Mesendoderm (in vitro differentiated cells): Measurements from ENCODE around the gene PKDREJ.

Source experiments
- DNase-seq: peaks from one replicate; pipeline ENCODE4 v3.0.0; 2013
- H2AK5ac ChIP-seq: 2 replicates; pipeline ENCODE4 v1.6.1; 2013; ENCODE audit warnings: low read length, inconsistent platforms
- H2BK120ac ChIP-seq: 2 replicates; pipeline ENCODE4 v1.6.1; 2013; ENCODE audit warnings: low read depth, mild to moderate bottlenecking, low read length, moderate library complexity, mixed read lengths
- H2BK15ac ChIP-seq: replicated peaks from 2 replicates; pipeline ENCODE4 v1.6.1; 2013; ENCODE audit warnings: low read depth, mild to moderate bottlenecking, moderate library complexity
- H2BK5ac ChIP-seq: 2 replicates; pipeline ENCODE4 v1.6.1; 2013; ENCODE audit warnings: low read length, inconsistent platforms
- H3K18ac ChIP-seq: 2 replicates; pipeline ENCODE4 v1.6.1; 2013; ENCODE audit warnings: mild to moderate bottlenecking, low read length, mixed read lengths
- H3K23ac ChIP-seq: one replicate; pipeline ENCODE4 v1.6.1; 2013; ENCODE audit warnings: low read length
- H3K27ac ChIP-seq: 2 replicates; pipeline ENCODE4 v1.5.1; 2013; ENCODE audit warnings: low read depth, mild to moderate bottlenecking, inconsistent platforms, low read length, moderate library complexity
- H3K27me3 ChIP-seq: 2 replicates; pipeline ENCODE4 v1.6.1; 2013; ENCODE audit warnings: low read length, control low read depth, mild to moderate bottlenecking, inconsistent platforms; ENCODE audit not compliant: insufficient read depth, poor library complexity
- H3K36me3 ChIP-seq: 2 replicates; pipeline ENCODE4 v1.6.1; 2013; ENCODE audit warnings: low read length, inconsistent platforms; ENCODE audit not compliant: control insufficient read depth, insufficient read depth
- H3K4ac ChIP-seq: one replicate; pipeline ENCODE4 v1.6.1; 2013; ENCODE audit warnings: low read depth, mild to moderate bottlenecking, low read length, moderate library complexity
- H3K4me1 ChIP-seq: 2 replicates; pipeline ENCODE4 v1.6.1; 2013; ENCODE audit warnings: low read depth, low read length, inconsistent platforms; ENCODE audit not compliant: control insufficient read depth
- H3K4me2 ChIP-seq: 2 replicates; pipeline ENCODE4 v1.6.1; 2013; ENCODE audit warnings: low read length
- H3K4me3 ChIP-seq: 2 replicates; pipeline ENCODE4 v1.5.1; 2013; ENCODE audit warnings: mild to moderate bottlenecking, low read length
- H3K56ac ChIP-seq: one replicate; pipeline ENCODE4 v1.6.1; 2013; ENCODE audit warnings: low read length
- H3K79me1 ChIP-seq: 2 replicates; pipeline ENCODE4 v1.6.1; 2013; ENCODE audit warnings: low read length, inconsistent platforms
- H3K79me2 ChIP-seq: 2 replicates; pipeline ENCODE4 v1.6.1; 2013; ENCODE audit warnings: mild to moderate bottlenecking, low read length; ENCODE audit not compliant: control insufficient read depth, insufficient read depth
- H3K9ac ChIP-seq: 2 replicates; pipeline ENCODE4 v1.6.1; 2013; ENCODE audit warnings: low read length, inconsistent platforms
- H4K5ac ChIP-seq: one replicate; pipeline ENCODE4 v1.6.1; 2013; ENCODE audit warnings: low read length
- H4K8ac ChIP-seq: one replicate; pipeline ENCODE4 v1.6.1; 2013; ENCODE audit warnings: low read depth, mild to moderate bottlenecking, control low read depth, low read length, moderate library complexity
- WGBS: extraction: QIAGEN DNeasy Blood & Tissue Kit; methylation state at CpG from one replicate; pipeline ENCODE4 v1.1.7; 2013; ENCODE audit warnings: low lambda C conversion rate, missing lambda C conversion rate; ENCODE audit not compliant: insufficient coverage; ENCODE audit errors: extremely low coverage; 5-methylcytosine and 5-hydroxymethylcytosine counted together

PKDREJ gene

GRCh38 chr22:46224898-46225290 lies 38.2 kb downstream of the PKDREJ start:
- no CpG with 5 or more reads among the region's 10 CpGs for whole genome bisulfite sequencing
- Histone ChIP-seq H3K56ac (no peak overlapping the region), H4K5ac (no peak overlapping the region), H3K79me2 (no peaks in the 10 kb centered on the region), H3K18ac (no peak overlapping the region), H3K4me1 (no peaks in the 10 kb centered on the region), H2AK5ac (no peak overlapping the region), H2BK15ac (no peak overlapping the region), H3K9ac (no peak overlapping the region), H3K4me3 (no peak overlapping the region), H3K79me1 (no peaks in the 10 kb centered on the region), H3K4me2 (no peak overlapping the region), H3K27ac (no peak overlapping the region), H3K23ac (no peak overlapping the region), H2BK120ac (no peak overlapping the region), H3K4ac (no peak overlapping the region), H3K36me3 (no peaks in the 10 kb centered on the region), H2BK5ac (no peak overlapping the region), H4K8ac (no peak overlapping the region), H3K27me3 (no peaks in the 10 kb centered on the region)
- no peak for DNase-seq

DNA sequence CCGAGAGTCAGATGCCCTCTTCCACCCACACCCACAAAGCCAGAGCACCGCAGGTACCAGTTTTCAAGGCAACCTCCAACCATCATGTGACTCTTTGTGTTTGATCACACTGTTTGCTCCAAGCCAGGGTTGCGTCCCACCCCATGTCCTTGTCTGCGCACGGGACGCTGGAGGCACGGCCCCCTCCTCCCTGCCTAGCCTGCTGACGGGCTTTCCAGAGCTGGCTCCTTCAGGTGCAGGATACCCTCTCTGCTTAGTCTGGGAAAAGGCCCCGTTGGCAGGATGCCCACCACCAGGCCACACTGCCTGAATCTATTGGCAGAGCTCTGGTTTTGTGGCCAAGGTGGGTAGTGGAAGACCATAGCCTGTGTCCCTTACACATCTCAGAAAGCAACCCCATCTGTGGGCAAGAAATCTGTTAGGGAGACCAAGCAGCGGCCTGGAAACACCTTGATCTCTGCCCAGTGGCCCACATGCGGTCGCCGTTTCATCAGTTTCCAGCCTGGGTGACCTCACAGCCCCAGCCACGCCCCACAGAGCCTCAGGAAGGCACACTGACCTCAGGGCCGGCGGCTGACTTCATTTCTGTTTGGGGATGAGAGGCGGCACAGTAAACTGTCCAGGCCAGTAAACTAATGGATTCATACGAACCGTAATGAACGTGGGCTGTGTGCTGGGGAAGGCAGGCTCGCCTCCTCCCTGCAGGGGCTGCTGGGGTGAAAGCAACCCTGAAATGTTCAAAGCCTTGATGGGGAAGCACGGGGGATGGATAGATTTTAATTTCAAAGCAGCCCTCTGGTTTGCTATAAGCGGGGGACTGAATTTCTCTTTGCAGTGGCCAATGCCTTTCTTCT lies 38.9 kb downstream of the PKDREJ start:
- Histone ChIP-seq H3K36me3 (no peaks in the 10 kb centered on the region), H3K23ac (no peak overlapping the region)

GRCh38 chr22:46220921-46221320 lies 42.2 kb downstream of the PKDREJ start:
- Histone ChIP-seq H3K56ac (no peak overlapping the region), H2BK15ac (no peak overlapping the region), H3K79me2 (no peaks in the 10 kb centered on the region), H3K27ac (no peak overlapping the region), H3K4me2 (no peak overlapping the region), H2BK5ac (no peak overlapping the region), H4K8ac (no peak overlapping the region), H2BK120ac (no peak overlapping the region), H3K36me3 (no peaks in the 10 kb centered on the region), H3K4me1 (no peaks in the 10 kb centered on the region), H3K4ac (no peak overlapping the region), H3K18ac (no peak overlapping the region), H2AK5ac (no peak overlapping the region), H3K27me3 (no peaks in the 10 kb centered on the region), H3K23ac (no peak overlapping the region), H4K5ac (no peak overlapping the region), H3K9ac (no peak overlapping the region), H3K4me3 (no peak overlapping the region), H3K79me1 (no peaks in the 10 kb centered on the region)
- DNase-seq = no peak
- no CpG with 5 or more reads among the region's 5 CpGs for WGBS

More for the DNA sequence above, 38.9 kb downstream of the PKDREJ start:
- H4K8ac ChIP-seq = no peak overlapping the region
- H2BK5ac ChIP-seq = no peak overlapping the region
- no peaks in the 10 kb centered on the region for H3K27me3 ChIP-seq
- H3K27ac ChIP-seq = no peak overlapping the region
- DNase-seq = no peak
- no peak overlapping the region for H3K4ac ChIP-seq
- no peak overlapping the region for H2AK5ac ChIP-seq
- H2BK15ac ChIP-seq = no peak overlapping the region
- H3K9ac ChIP-seq = no peak overlapping the region
- no peaks in the 10 kb centered on the region for H3K4me1 ChIP-seq
- H3K79me1 ChIP-seq = no peaks in the 10 kb centered on the region
- H3K4me3 ChIP-seq = no peak overlapping the region
- no peak overlapping the region for H3K4me2 ChIP-seq
- H3K56ac ChIP-seq = no peak overlapping the region
- no peak overlapping the region for H3K18ac ChIP-seq
- H4K5ac ChIP-seq = no peak overlapping the region
- no CpG with 5 or more reads among the region's 23 CpGs for WGBS
- H2BK120ac ChIP-seq = no peak overlapping the region
- no peaks in the 10 kb centered on the region for H3K79me2 ChIP-seq

GRCh38 chr22:46219636-46220035 lies 43.5 kb downstream of the PKDREJ start:
- Histone ChIP-seq H3K4me3 (no peak overlapping the region), H3K9ac (no peak overlapping the region), H2AK5ac (no peak overlapping the region), H3K79me2 (no peaks in the 10 kb centered on the region), H3K4ac (no peak overlapping the region), H3K27me3 (no peaks in the 10 kb centered on the region), H4K5ac (no peak overlapping the region), H2BK15ac (no peak overlapping the region), H3K36me3 (no peaks in the 10 kb centered on the region), H2BK120ac (no peak overlapping the region), H3K18ac (no peak overlapping the region), H2BK5ac (no peak overlapping the region), H3K4me1 (no peaks in the 10 kb centered on the region), H3K4me2 (no peak overlapping the region), H4K8ac (no peak overlapping the region), H3K27ac (no peak overlapping the region), H3K56ac (no peak overlapping the region), H3K23ac (no peak overlapping the region), H3K79me1 (no peaks in the 10 kb centered on the region)
- no CpG with 5 or more reads among the region's 10 CpGs for WGBS
- DNase-seq = no peak

DNA sequence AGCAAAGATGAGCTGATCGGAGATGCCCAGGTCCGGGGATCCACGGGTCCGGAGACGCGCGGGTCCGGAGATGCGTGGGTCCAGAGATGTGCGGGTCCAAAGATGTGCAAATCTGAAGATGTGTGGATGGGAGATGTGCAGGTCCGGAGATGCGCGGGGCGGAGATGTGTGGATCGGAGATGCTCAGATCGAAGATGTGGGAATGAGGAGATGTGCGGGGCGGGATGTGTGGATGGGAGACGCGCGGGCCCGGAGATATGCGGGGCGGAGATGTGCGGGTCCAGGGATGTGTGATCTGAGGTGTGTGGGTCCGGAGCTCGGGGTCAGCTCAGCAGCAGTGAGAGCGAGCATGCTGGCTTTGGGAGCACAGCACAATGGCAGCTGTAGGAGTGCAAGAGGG lies 48.5 kb downstream of the PKDREJ start:
- Histone ChIP-seq H4K8ac (no peak overlapping the region), H3K79me2 (no peaks in the 10 kb centered on the region), H3K4me1 (no peaks in the 10 kb centered on the region), H3K27ac (no peak overlapping the region), H2BK120ac (no peak overlapping the region), H4K5ac (no peak overlapping the region), H2AK5ac (no peak overlapping the region), H2BK5ac (no peak overlapping the region), H3K56ac (no peak overlapping the region), H3K4ac (no peak overlapping the region), H3K36me3 (no peaks in the 10 kb centered on the region), H3K79me1 (no peaks in the 10 kb centered on the region), H3K4me3 (no peak overlapping the region), H2BK15ac (no peak overlapping the region), H3K27me3 (no peaks in the 10 kb centered on the region), H3K23ac (no peak overlapping the region), H3K18ac (no peak overlapping the region), H3K9ac (no peak overlapping the region), H3K4me2 (no peak overlapping the region)
- WGBS = 100% methylated on average over 6 of the region's 28 CpGs
- no peak for DNase-seq

DNA sequence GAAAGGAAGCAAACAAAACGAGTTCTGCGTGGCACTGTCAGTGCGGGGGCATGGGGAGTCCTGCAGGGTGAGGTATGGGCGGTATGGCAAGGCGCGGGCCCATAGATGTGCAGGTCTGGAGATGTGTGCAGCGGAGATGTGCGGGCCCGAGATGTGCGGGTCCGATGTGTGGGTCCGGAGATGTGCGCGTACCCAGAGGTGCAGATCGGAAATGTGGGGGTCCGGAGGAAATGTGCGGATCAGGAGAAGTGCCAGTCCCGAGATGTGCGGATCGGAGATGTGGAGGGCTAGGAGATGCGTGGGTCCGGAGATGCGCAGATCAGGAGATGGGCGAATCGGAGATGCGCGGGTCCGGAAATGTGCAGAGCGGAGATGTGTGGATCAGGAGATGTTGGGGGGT lies 49.0 kb downstream of the PKDREJ start:
- WGBS = 100% methylated on average over 4 of the region's 29 CpGs
- no peak overlapping the region for H4K5ac ChIP-seq
- H2BK120ac ChIP-seq = no peak overlapping the region
- H3K4me1 ChIP-seq = no peaks in the 10 kb centered on the region
- H3K4ac ChIP-seq = no peak overlapping the region
- no peak overlapping the region for H3K56ac ChIP-seq
- H3K27ac ChIP-seq = no peak overlapping the region
- no peak for DNase-seq
- no peak overlapping the region for H3K4me3 ChIP-seq
- H3K23ac ChIP-seq = no peak overlapping the region
- no peaks in the 10 kb centered on the region for H3K79me2 ChIP-seq
- H4K8ac ChIP-seq = no peak overlapping the region
- H3K79me1 ChIP-seq = no peaks in the 10 kb centered on the region
- no peaks in the 10 kb centered on the region for H3K27me3 ChIP-seq
- no peak overlapping the region for H2AK5ac ChIP-seq
- no peak overlapping the region for H3K18ac ChIP-seq
- H2BK15ac ChIP-seq = no peak overlapping the region
- no peak overlapping the region for H3K9ac ChIP-seq
- no peaks in the 10 kb centered on the region for H3K36me3 ChIP-seq
- H3K4me2 ChIP-seq = no peak overlapping the region
- no peak overlapping the region for H2BK5ac ChIP-seq
